Gastroesophageal sphincter (tissue), 4 donors: ENCODE data around the gene NTN5. TPM values are rescaled to one million over a fixed set of nuclear protein-coding genes. Genes with fewer than 3 reads are reported as not detected.

ENCODE experiments used
- ATAC-seq: fragments of 150-250 bp; one replicate; pipeline ENCODE4 v1.9.1; 2016; ENCODE audit warnings: mild to moderate bottlenecking, moderate library complexity
- H3K27ac ChIP-seq, 4 donors: fragments of 200-600 bp; sonication (generic) in 3 of 4; 1 replicate in 3 of 4; 2 replicates in 1 of 4; pipeline ENCODE4 v1.5.1; 2016 to 2019
- H3K27me3 ChIP-seq: fragments of 200-600 bp; sonication (generic); one replicate; pipeline ENCODE4 v1.5.1; 2019
- H3K36me3 ChIP-seq, 2 donors: fragments of 200-600 bp; sonication (generic); one replicate each; pipeline ENCODE4 v1.5.1; 2019; ENCODE audit warnings: control low read depth in 1 of 2
- H3K4me1 ChIP-seq, 3 donors: fragments of 200-600 bp; sonication (generic); 1 replicate in 2 of 3; 2 replicates in 1 of 3; pipeline ENCODE4 v1.5.1; 2016 to 2019; ENCODE audit warnings: control low read depth in 2 of 3
- H3K4me3 ChIP-seq, 2 donors: fragments of 200-600 bp; sonication (generic); one replicate each; pipeline ENCODE4 v1.5.1; 2019; ENCODE audit warnings: mild to moderate bottlenecking in 1 of 2, moderate library complexity in 1 of 2
- H3K9me3 ChIP-seq, 3 donors: fragments of 200-600 bp; sonication (generic); one replicate each; pipeline ENCODE4 v1.5.1; 2017 to 2019; ENCODE audit warnings: control low read depth in 2 of 3
- EP300 ChIP-seq: sonication (generic); formaldehyde crosslinking; IDR thresholded peaks from one replicate; pipeline ENCODE4 v1.6.1; 2017; ENCODE audit warnings: antibody characterized with exemption, mild to moderate bottlenecking
- POLR2A ChIP-seq, 2 donors: fragments of 450-650 bp; IDR thresholded peaks; one replicate each; pipeline ENCODE4 v1.6.1; 2017; ENCODE audit warnings: antibody characterized with exemption in 2 of 2, mild to moderate bottlenecking in 2 of 2, moderate library complexity in 1 of 2
- POLR2AphosphoS5 ChIP-seq: sonication (generic); formaldehyde crosslinking; IDR thresholded peaks from one replicate; pipeline ENCODE4 v1.6.1; 2017; ENCODE audit warnings: antibody characterized with exemption
- WGBS, 2 donors: methylation state at CpG; one replicate each; pipeline ENCODE4 v1.1.5; 2018; ENCODE audit warnings: low coverage in 1 of 2; 5-methylcytosine and 5-hydroxymethylcytosine counted together
- total RNA-seq, 4 donors: library from RNA; depleted of rRNA; stranded (reverse); fragments of >200 nt; gene quantifications; one replicate each; pipeline ENCODE4 v1.1.0, GENCODE V29; 2016
- TF ChIP-seq, protein P1 (sequence below), 4 experiments: fragments of 200-600 bp in 2 of 4; fragments of 450-650 bp in 2 of 4; sonication (generic) in 1 of 4; IDR thresholded peaks; one replicate each; pipeline ENCODE4 v1.5.1; 2017 to 2019; ENCODE audit warnings: antibody characterized with exemption in 4 of 4, mild to moderate bottlenecking in 2 of 4, moderate library complexity in 2 of 4

The NTN5 gene
- total RNA-seq, 4 donors from 2014 or later: 0.78 to 2.3 (median 1.1) TPM; not detected in 1

DNA sequence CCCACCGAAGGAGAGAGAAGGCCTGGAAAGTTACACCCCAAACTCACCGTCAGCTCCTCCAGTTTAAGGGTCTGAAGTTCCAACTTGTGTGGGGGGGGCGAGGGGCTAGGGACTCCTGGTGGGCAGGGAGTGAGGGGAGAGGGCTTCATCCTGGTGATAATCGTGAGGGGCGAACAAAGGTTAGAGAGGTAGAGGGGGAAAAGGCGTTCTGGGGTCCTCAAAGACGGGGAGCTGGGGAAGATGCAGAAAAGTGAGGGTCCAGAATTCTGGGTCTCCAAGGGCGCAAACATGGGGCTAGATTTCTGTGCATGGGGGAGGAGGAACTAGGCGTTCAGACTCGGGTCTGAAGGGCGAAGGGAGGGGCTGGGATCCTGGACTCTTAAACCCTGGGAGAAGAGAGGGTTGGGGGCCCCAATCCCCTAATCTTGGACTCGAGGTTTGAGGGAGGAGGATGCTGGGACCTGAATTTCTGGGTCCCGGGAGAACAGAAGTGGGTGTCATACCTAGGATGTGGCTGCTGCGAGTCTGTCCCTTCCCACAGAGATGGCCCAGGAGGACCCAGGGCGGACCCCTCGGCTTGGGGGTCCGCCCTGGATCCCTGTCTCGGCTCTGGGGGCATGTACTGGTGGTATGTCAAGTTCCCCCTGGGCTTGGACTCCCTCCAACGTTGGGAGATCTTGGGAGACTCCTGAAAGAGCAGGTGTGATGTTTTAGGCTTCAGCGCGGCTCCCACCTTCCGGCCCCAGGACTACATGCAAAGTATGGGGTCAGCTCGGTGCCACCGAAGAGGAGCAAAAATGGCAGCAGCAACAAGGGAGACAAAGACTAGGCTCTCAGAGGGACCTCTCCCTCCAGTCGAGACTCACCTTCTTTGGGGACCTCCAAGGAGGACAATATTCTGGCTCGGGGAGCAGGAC, 42.2 kb upstream of the NTN5 start:
- Histone ChIP-seq H3K36me3 (no peaks in the 10 kb centered on the region), H3K9me3 (no peaks in the 10 kb centered on the region), H3K27ac (peak overlapping the region; percentile 66 to 92 (median 86)), H3K27me3 (no peaks in the 10 kb centered on the region), H3K4me1 (peaks cover 0 to 68% (median 43%) of the 10 kb centered on the region in 3 donors), H3K4me3 (peak overlapping the region; percentile 23 to 65)
- ATAC-seq: no peak
- TF ChIP-seq POLR2AphosphoS5 (no peak), EP300 (no peak), POLR2A (IDR thresholded peaks at IDR 0.05) (no peak)
- TF ChIP-seq, protein P1, sequence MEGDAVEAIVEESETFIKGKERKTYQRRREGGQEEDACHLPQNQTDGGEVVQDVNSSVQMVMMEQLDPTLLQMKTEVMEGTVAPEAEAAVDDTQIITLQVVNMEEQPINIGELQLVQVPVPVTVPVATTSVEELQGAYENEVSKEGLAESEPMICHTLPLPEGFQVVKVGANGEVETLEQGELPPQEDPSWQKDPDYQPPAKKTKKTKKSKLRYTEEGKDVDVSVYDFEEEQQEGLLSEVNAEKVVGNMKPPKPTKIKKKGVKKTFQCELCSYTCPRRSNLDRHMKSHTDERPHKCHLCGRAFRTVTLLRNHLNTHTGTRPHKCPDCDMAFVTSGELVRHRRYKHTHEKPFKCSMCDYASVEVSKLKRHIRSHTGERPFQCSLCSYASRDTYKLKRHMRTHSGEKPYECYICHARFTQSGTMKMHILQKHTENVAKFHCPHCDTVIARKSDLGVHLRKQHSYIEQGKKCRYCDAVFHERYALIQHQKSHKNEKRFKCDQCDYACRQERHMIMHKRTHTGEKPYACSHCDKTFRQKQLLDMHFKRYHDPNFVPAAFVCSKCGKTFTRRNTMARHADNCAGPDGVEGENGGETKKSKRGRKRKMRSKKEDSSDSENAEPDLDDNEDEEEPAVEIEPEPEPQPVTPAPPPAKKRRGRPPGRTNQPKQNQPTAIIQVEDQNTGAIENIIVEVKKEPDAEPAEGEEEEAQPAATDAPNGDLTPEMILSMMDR (IDR thresholded peaks at IDR 0.05): no peak
- WGBS, 2 donors: 28 to 34% methylated on average over 10 to 17 of the region's 26 CpGs

DNA sequence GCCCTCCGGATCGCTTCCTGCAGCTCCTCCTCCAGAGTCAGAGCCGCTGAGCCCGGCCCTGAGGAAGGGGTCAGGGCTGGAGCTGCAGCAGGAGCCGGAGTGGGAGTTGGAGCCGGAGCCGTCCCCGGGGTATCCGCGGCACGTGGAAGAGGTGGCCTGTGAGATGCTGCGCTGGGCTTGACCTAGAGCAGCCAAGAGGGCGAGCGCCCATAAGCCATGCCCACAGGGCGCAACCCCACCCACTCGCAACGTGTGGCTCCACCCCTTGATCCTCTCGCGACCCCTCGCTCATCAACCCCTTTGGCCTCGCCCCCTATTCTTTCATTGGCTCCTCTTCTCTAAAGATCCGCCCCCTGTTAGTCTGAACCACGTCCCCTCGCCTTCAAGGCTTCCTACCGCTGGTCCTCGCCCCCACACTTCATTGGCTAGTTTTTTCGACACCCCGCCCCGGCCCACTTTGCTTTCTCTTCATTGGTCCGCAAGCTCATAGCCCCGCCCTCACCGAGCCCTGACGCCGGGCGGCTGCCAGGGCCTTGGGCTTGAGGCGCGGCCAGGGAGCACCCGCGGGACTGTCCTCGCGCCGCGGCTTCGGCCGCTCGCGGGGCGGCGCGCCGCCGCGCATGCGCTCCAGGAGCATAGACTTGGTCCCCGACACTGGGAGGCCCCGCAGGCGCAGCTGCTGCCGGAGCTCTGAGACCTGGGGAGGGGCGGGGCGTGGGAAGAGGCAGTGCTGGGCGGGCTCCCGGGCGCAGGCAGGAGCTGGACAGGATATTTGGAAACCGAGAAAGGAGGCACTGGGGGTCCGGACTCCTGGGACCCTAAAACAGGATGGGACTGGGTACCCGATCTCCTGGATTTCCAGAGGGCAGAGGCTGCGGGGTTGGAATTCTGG, 41.3 kb upstream of the NTN5 start:
- Histone ChIP-seq H3K4me1 (peaks cover 0 to 59% (median 37%) of the 10 kb centered on the region in 3 donors), H3K4me3 (peak overlapping the region; percentile 63 to 65), H3K27me3 (no peaks in the 10 kb centered on the region), H3K36me3 (no peaks in the 10 kb centered on the region), H3K27ac (peak overlapping the region; percentile 66 to 92 (median 86)), H3K9me3 (no peaks in the 10 kb centered on the region)
- 0% methylated on average over 12 to 13 of the region's 67 CpGs for WGBS, 2 donors
- TF ChIP-seq, protein P1 (IDR thresholded peaks at IDR 0.05): peak in 1 of 4 experiments; percentile 30
- TF ChIP-seq POLR2A (IDR thresholded peaks at IDR 0.05) (peak in 1 of 2 donors; percentile 29), POLR2AphosphoS5 (peak; percentile 50), EP300 (no peak)
- ATAC-seq: peak; percentile 96

DNA sequence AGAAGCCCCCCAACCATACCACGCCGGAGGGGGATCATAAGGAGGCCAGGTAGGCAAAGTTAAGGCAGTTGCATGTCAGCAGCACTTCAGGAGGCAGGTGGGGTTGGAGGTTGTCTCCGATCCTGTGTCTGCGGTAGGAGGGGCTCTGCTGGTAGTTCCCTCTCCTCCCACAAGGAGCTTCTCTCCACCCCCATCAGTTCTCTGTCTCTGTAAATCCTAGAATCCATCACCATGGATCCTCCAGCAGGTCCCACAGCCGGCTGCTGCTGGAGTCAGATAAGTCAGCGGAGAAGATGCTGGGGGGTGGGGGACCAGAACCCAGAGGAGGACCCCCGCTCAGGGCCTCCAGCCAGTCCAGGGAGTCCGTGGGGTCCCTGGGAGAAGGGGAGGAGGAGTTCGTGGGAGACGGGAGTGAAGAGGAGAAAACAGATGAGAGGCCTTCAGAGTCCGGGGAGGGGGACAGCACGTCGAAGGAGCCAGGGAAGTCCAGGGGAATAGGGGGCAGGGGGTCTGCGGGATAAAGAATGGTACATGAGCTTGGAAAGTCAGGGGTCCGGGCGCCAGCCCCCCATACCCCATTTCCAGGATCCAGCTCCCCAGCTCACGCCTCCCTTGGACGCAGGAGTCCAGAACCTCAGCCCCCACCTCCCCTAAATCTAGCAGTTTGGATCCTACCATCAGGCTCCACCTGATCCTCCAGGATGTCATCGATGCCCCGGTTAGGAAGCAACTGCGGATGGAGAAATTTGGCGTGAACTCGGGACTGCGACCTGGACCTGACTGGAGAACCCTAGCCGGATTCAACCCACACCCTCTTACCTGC, 40.4 kb upstream of the NTN5 start:
- Histone ChIP-seq H3K27ac (peak overlapping the region in 3 of 4 donors; percentile 80 to 89 (median 82)), H3K9me3 (no peaks in the 10 kb centered on the region), H3K27me3 (no peaks in the 10 kb centered on the region), H3K4me3 (peak overlapping the region; percentile 63 to 65), H3K36me3 (no peaks in the 10 kb centered on the region), H3K4me1 (peaks cover 0 to 50% (median 32%) of the 10 kb centered on the region in 3 donors)
- no peak for ATAC-seq
- TF ChIP-seq, protein P1 (IDR thresholded peaks at IDR 0.05): no peak
- TF ChIP-seq EP300: no peak
- no peak for TF ChIP-seq POLR2AphosphoS5
- no peak for TF ChIP-seq POLR2A (IDR thresholded peaks at IDR 0.05)
- WGBS, 2 donors: 23 to 33% methylated on average over 8 to 13 of the region's 25 CpGs

DNA sequence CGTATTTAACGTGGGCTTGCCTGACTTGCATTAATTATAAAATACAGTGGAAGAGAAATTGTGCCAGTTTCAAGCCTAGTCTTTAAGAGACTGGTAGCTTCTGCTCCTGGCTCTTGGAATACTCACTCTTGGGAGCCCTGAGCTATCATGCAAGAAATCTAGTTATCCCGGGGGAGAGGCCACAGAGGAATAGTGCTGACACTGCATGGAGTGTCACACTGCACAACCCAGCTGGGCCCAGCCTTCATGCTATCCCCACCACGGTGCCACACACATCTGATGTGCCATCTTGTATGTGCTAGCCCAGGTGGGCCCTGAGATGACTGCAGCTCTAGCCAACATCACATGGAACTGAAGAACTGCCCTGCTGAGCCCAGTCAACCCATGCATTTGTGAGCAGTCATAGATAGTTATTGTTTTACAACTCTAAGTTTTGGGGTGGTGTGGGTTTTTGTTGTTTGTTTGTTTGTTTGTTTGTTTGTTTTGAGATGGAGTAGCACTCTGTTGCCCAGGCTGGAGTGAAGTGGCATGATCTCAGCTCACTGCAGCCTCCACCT, 38.4 kb upstream of the NTN5 start:
- Histone ChIP-seq H3K27me3 (no peaks in the 10 kb centered on the region), H3K9me3 (no peaks in the 10 kb centered on the region), H3K27ac (no peak overlapping the region), H3K36me3 (peaks cover 0 to 10% of the 10 kb centered on the region in 2 donors), H3K4me1 (peaks cover 0 to 31% (median 22%) of the 10 kb centered on the region in 3 donors), H3K4me3 (no peak overlapping the region)
- WGBS, 2 donors: 65 to 80% methylated on average over 2 of the region's 4 CpGs
- TF ChIP-seq EP300: no peak
- no peak for TF ChIP-seq POLR2AphosphoS5
- no peak for TF ChIP-seq POLR2A (IDR thresholded peaks at IDR 0.05)
- TF ChIP-seq, protein P1 (IDR thresholded peaks at IDR 0.05): no peak
- ATAC-seq: no peak
